Right cardiac atrium (tissue), 5 donors: Measurements from ENCODE around the gene SF1. TPM values are rescaled to one million over a fixed set of nuclear protein-coding genes. Genes with fewer than 3 reads are reported as not detected.

ENCODE experiments used
- ATAC-seq, 2 donors: fragments of 200-7000 bp; cut with Tn5 transposase; one replicate each; pipeline versions ENCODE4 v1.8.0 to v1.9.1; 2020; ENCODE audit warnings: moderate library complexity in 2 of 2, mild to moderate bottlenecking in 1 of 2
- DNase-seq, 3 donors: peaks; one replicate each; pipeline ENCODE4 v3.0.0-alpha.2; 2020
- H3K27ac ChIP-seq: one replicate; pipeline ENCODE4 v1.5.1; 2013; ENCODE audit warnings: mild to moderate bottlenecking, low read length, control low read depth, moderate library complexity
- H3K27me3 ChIP-seq: one replicate; pipeline ENCODE4 v1.6.1; 2013; ENCODE audit not compliant: control insufficient read depth, insufficient read depth
- H3K4me1 ChIP-seq: one replicate; pipeline ENCODE4 v1.6.1; 2013; ENCODE audit warnings: low read length; ENCODE audit not compliant: control insufficient read depth, insufficient read depth
- H3K4me3 ChIP-seq: one replicate; pipeline ENCODE4 v1.5.1; 2013; ENCODE audit warnings: low read length, control low read depth
- H3K9me3 ChIP-seq: one replicate; pipeline ENCODE4 v1.6.1; 2013; ENCODE audit warnings: low read length; ENCODE audit not compliant: control insufficient read depth
- WGBS: extraction: QIAGEN DNeasy Blood & Tissue Kit; methylation state at CpG from one replicate; pipeline ENCODE4 v1.1.7; 2013; 5-methylcytosine and 5-hydroxymethylcytosine counted together
- intact Hi-C, 4 donors: fragments of 100-400 bp; cut with DNase I; formaldehyde crosslinking; loops; one replicate each; pipeline versions ENCODE4 v1.11.0 to v1.14.0; 2022 to 2023
- polyA plus RNA-seq: library from polyadenylated mRNA; stranded (reverse); fragments of 200-250 nt; gene quantifications from one replicate; pipeline ENCODE4 v1.2.3, GENCODE V29; 2013
- total RNA-seq, 4 donors: library from RNA; stranded (reverse); fragmentation: NEBNext Ultra II Directional; extraction: Animal tissue kit (Norgen Biotek cat#: 25700); gene quantifications; one replicate each; pipeline ENCODE4 v1.2.1, GENCODE V29; 2021
- donor health status: healthy with polysubstance abuse.
- donor health status: DM: no; HTN: yes; CAD: no.
- donor health status: DM: no; HTN: no; CAD: no.
- donor health status: DM: no; HTN: yes; CAD: no; lungs with severe emphysema.
- donor health status: DM: yes; HTN: yes; CAD: no.

SF1 gene
- total and polyA plus RNA-seq, 5 donors, result 72.8 to 203 (median 195) TPM

DNA sequence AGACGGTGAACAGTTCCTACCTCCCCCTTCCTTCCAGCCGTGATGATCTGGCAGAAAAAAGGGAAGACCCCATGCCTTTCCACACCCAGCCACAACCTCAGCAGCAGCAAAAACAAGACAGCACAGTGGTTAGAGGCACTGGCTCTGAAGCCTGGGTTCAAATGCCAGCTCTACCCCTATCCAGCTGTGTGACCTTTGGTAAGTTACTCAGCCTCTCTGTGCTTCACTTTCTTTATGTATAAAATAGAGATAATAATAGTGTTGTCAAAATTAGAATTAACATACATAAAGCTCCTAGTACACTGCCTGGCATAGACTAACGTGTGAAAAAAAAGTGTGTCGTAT lies 59.6 kb downstream of the SF1 start:
- no peaks in the 10 kb centered on the region for H3K4me1 ChIP-seq
- DNase-seq (no peak), ATAC-seq (no peak)
- no peak overlapping the region for H3K4me3 ChIP-seq
- no peaks in the 10 kb centered on the region for H3K27me3 ChIP-seq
- intact Hi-C loops, result no loop called here
- no peak overlapping the region for H3K27ac ChIP-seq
- WGBS, result 52% methylated on average over 4 of the region's 4 CpGs
- no peaks in the 10 kb centered on the region for H3K9me3 ChIP-seq

DNA sequence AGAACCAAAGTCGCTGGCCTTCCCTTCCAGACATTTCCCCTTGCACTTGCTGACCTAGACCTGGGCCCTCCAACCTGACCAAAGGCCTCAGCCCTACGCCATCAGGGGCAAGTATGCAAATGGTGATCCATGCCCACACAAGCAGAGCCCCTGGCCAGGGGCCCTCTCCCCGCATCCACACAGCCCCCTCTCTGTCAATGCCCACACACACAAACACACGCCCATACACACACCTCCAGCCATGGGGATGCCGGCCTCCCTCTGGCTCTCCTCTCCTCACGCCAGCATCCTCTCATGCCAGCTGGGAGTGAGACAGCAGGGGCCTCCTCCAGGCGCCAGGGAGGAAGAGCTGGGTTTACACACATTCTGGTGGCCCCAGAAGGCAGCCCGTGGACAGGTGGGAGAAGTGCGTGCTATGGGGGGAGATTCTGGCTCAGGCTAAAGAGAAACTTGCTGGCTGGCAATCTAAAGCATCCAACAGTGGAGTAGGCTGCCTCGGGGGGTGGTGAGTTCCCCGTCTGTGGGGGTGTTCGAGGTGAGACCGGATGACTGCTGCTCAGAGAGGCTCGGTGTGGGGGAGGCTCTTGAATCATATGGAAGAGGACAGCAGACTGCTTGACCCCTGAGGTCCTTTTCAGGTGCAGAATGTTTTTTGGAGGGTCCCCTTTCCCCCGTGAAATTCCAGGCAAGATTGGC lies 60.1 kb downstream of the SF1 start:
- DNase-seq (peak in 1 of 3 donors; percentile 25), ATAC-seq (no peak)
- no peaks in the 10 kb centered on the region for H3K27me3 ChIP-seq
- WGBS, result 78% methylated on average over 15 of the region's 15 CpGs
- H3K4me3 ChIP-seq, result no peak overlapping the region
- H3K27ac ChIP-seq, result no peak overlapping the region
- intact Hi-C loops, result no loop called here
- H3K9me3 ChIP-seq, result no peaks in the 10 kb centered on the region
- peaks cover 1% of the 10 kb centered on the region for H3K4me1 ChIP-seq

DNA sequence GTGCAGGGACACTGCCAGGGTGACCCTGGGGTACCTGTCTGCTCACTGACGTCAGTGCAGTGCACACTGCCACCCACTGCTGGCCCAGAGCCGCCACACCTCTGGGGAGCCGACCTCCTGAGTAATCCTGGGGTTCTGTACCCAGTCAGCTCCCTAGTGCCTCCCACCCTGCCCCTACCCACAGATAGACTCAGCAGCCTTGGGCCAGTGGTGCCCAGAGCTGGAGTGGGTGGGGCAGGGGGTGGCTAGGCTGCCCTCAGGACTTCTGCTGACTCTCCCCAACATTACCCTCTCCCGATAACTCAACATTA lies 61.1 kb downstream of the SF1 start:
- H3K27me3 ChIP-seq, result no peaks in the 10 kb centered on the region
- H3K27ac ChIP-seq, result no peak overlapping the region
- intact Hi-C loops, result no loop called here
- no peaks in the 10 kb centered on the region for H3K9me3 ChIP-seq
- peaks cover 3% of the 10 kb centered on the region for H3K4me1 ChIP-seq
- H3K4me3 ChIP-seq, result no peak overlapping the region
- 67% methylated on average over 4 of the region's 4 CpGs for WGBS
- no peak for ATAC-seq
- DNase-seq, result no peak

DNA sequence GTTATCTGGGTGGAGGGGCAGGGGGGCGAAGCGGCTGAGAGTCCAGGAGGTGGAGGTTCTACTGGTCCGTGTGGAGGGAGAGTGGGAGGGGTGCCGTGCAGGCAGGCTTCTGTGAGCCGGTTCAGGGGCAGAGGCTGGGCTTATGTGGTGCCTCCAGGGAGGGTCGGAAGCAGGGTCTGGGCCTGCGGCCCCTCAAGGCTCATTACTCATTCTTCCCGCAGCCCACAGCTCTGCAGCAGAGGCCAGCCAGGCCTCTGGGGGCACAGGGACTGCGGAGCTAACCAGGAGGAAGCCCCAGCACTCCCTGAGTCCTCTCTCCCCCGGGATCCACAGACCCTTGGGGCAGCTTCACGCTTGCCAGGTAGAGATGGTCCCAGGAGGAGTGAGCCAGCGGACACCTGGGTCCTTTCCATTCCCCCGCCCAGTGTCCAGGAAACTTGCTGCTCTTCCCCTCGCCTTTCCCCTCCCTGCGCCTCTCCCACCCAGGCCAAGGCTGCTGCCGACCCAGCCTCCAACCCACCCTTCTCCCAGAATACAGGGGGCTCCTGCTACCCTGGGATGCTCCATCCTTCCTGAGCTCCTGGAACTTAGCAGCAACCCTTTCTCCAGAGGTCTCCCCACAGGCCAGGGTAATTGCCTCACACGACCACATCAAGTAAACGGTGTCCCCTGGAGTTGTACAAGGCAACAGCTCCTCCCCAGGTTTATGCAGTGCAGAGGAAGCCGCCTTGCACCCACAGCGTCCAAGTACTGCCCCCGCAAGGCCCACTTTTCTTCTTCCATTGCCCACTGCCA lies 61.7 kb downstream of the SF1 start:
- Histone ChIP-seq H3K9me3 (no peaks in the 10 kb centered on the region), H3K4me1 (peaks cover 3% of the 10 kb centered on the region), H3K27ac (no peak overlapping the region), H3K27me3 (no peaks in the 10 kb centered on the region), H3K4me3 (no peak overlapping the region)
- no peak for ATAC-seq
- intact Hi-C loops, result no loop called here
- 42% methylated on average over 21 of the region's 21 CpGs for WGBS
- DNase-seq, result no peak

DNA sequence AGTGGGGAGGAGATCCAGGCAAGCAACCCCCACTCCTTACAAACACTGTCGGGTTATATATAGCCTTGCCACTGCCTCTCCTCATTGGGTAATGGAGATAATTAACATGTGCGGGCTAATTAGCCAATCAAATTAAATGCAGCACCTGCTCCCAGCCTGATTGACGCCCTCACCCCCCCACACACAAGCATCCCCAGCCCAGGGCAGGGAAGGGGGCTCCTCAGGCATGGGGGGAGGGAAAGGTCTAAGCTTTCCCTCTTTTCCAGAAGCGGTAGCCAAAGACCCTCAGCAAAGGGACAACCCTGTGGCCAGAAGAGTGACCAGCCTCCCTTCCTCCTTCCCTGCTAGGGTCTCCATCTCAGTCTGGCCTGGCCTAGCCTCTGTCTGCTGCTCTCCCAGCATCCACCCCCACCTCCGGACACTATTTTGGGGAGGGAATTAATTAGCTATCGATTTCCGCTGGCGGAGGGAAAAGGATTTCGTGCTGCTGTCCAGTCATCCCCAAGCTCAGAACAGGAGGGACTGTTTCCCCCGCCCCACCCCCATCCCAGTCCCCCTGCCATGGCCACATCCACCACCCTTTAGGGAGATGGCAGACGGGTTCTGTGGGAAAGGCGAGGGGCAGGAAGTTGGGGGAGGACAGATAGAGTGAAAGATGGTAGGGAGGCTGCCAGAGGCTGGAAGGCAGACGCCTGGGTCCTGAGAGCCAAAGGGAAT lies 62.4 kb downstream of the SF1 start:
- intact Hi-C loops, result no loop called here
- Histone ChIP-seq H3K27me3 (no peaks in the 10 kb centered on the region), H3K4me3 (no peak overlapping the region), H3K9me3 (no peaks in the 10 kb centered on the region), H3K4me1 (peaks cover 3% of the 10 kb centered on the region), H3K27ac (no peak overlapping the region)
- ATAC-seq (no peak), DNase-seq (peak in 1 of 3 donors; percentile 6)
- 49% methylated on average over 13 of the region's 13 CpGs for WGBS

- intact Hi-C loops, result no loop called here
These were observed 63.2 kb downstream of the SF1 start for GRCh38 chr11:64715110-64715509.

DNA sequence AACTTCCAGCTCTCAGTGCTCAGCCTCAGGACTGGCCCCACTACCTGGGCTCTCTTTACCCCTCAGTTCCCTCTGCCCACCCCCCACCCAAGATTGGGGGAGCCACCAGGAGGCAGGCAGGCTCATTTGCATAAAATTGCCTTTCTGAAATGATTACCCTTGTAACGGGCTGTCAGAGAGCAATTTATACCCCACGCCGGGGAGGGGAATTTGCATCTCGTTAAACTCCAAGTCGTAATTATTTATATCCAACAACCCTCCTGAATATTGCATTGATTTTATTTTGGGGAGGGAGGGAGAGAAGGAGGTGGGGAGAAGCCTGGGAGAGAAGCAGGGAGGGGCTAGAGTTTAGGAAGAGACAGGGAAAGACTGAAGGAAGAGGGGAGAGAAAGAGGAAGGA lies 63.7 kb downstream of the SF1 start:
- WGBS, result 58% methylated on average over 5 of the region's 5 CpGs
- no peak for DNase-seq
- intact Hi-C loops, result no loop called here
- H3K27me3 ChIP-seq, result no peaks in the 10 kb centered on the region
- no peaks in the 10 kb centered on the region for H3K9me3 ChIP-seq
- H3K27ac ChIP-seq, result no peak overlapping the region
- H3K4me1 ChIP-seq, result peaks cover 3% of the 10 kb centered on the region
- H3K4me3 ChIP-seq, result no peak overlapping the region
- no peak for ATAC-seq

More at GRCh38 chr11:64715110-64715509, 63.2 kb downstream of the SF1 start:
- H3K9me3 ChIP-seq, result no peaks in the 10 kb centered on the region
- H3K4me3 ChIP-seq, result no peak overlapping the region
- DNase-seq (no peak), ATAC-seq (no peak)
- H3K27ac ChIP-seq, result no peak overlapping the region
- WGBS, result 54% methylated on average over 5 of the region's 5 CpGs
- H3K4me1 ChIP-seq, result peaks cover 3% of the 10 kb centered on the region
- no peaks in the 10 kb centered on the region for H3K27me3 ChIP-seq

Other genes with a start within 250 kb of the SF1 start
- not detected for gene SLC22A11, start 222.6 kb downstream of the SF1 start, total RNA-seq
- not detected for gene SLC22A11, start 222.6 kb downstream of the SF1 start, polyA plus RNA-seq
- gene SLC22A12, start 187.3 kb downstream of the SF1 start, total RNA-seq, result not detected
- gene SLC22A12, start 187.3 kb downstream of the SF1 start, polyA plus RNA-seq, result not detected
- gene NRXN2, start 55.3 kb downstream of the SF1 start, total RNA-seq, result 1 to 10 TPM; 2.1 to 5.7 (median 2.9) TPM
- gene NRXN2, start 55.3 kb downstream of the SF1 start, polyA plus RNA-seq, result 2.2 TPM
- 10 to 100 TPM; 25.5 to 37.3 (median 33.6) TPM for gene RASGRP2, start 34.4 kb downstream of the SF1 start, total RNA-seq
- 69.6 TPM for gene RASGRP2, start 34.4 kb downstream of the SF1 start, polyA plus RNA-seq
- gene PYGM, start 18.6 kb downstream of the SF1 start, total RNA-seq, result 10 to 100 TPM; 38.5 to 71.5 (median 57.9) TPM
- gene PYGM, start 18.6 kb downstream of the SF1 start, polyA plus RNA-seq, result 50.2 TPM
- gene MAP4K2, start 24.7 kb upstream of the SF1 start, total RNA-seq, result 10 to 100 TPM in 3 of 4 donors, 1 to 10 TPM in 1; 8.7 to 11.7 (median 11.0) TPM
- 11.0 TPM for gene MAP4K2, start 24.7 kb upstream of the SF1 start, polyA plus RNA-seq
- 10 to 100 TPM in 2 of 4 donors, 1 to 10 TPM in 2; 9.6 to 11.7 (median 10.1) TPM for gene MEN1, start 32.0 kb upstream of the SF1 start, total RNA-seq
- gene MEN1, start 32.0 kb upstream of the SF1 start, polyA plus RNA-seq, result 10.1 TPM
- 1 to 10 TPM in 1 of 4 donors, under 1 TPM in 3; 0.39 to 2.3 (median 0.78) TPM for gene CDC42BPG, start 66.1 kb upstream of the SF1 start, total RNA-seq
- 0.36 TPM for gene CDC42BPG, start 66.1 kb upstream of the SF1 start, polyA plus RNA-seq
- 10 to 100 TPM; 23.4 to 35.3 (median 31.4) TPM for gene EHD1, start 100.1 kb upstream of the SF1 start, total RNA-seq
- gene EHD1, start 100.1 kb upstream of the SF1 start, polyA plus RNA-seq, result 20.8 TPM
- 10 to 100 TPM; 13.3 to 17.9 (median 15.3) TPM for gene ATG2A, start 138.7 kb upstream of the SF1 start, total RNA-seq
- gene ATG2A, start 138.7 kb upstream of the SF1 start, polyA plus RNA-seq, result 13.6 TPM
- 10 to 100 TPM; 21.7 to 28.0 (median 24.6) TPM for gene PPP2R5B, start 146.1 kb upstream of the SF1 start, total RNA-seq
- gene PPP2R5B, start 146.1 kb upstream of the SF1 start, polyA plus RNA-seq, result 28.9 TPM
- not detected for gene GPHA2, start 157.4 kb upstream of the SF1 start, total RNA-seq
- gene GPHA2, start 157.4 kb upstream of the SF1 start, polyA plus RNA-seq, result not detected
- not detected for gene MAJIN, start 193.6 kb upstream of the SF1 start, total RNA-seq
- gene MAJIN, start 193.6 kb upstream of the SF1 start, polyA plus RNA-seq, result not detected
- 1 to 10 TPM; 1.4 to 3.5 (median 1.7) TPM for gene BATF2, start 218.4 kb upstream of the SF1 start, total RNA-seq
- 1.3 TPM for gene BATF2, start 218.4 kb upstream of the SF1 start, polyA plus RNA-seq
- gene ARL2, start 235.6 kb upstream of the SF1 start, total RNA-seq, result 100 to 1,000 TPM; 117 to 144 (median 130) TPM
- gene ARL2, start 235.6 kb upstream of the SF1 start, polyA plus RNA-seq, result 179 TPM
- 10 to 100 TPM; 14.3 to 25.2 (median 19.9) TPM for gene SNX15, start 248.9 kb upstream of the SF1 start, total RNA-seq
- 16.7 TPM for gene SNX15, start 248.9 kb upstream of the SF1 start, polyA plus RNA-seq